Mucosa of descending colon (tissue), 3 donors: ENCODE results near the gene TBXAS1. TPM values are rescaled to one million over a fixed set of nuclear protein-coding genes. Genes with fewer than 3 reads are reported as not detected.

Source experiments
- ATAC-seq: fragments of 200-7000 bp; cut with Tn5 transposase; one replicate; pipeline ENCODE4 v1.9.1; 2020; ENCODE audit warnings: mild to moderate bottlenecking, moderate library complexity
- DNase-seq, 3 donors: peaks; one replicate each; pipeline ENCODE4 v3.0.0-alpha.2; 2020
- H3K36me3 ChIP-seq: fragments of 200-600 bp; one replicate; pipeline ENCODE4 v1.8.0; 2021; ENCODE audit warnings: low read depth, mild to moderate bottlenecking
- H3K4me1 ChIP-seq: fragments of 200-600 bp; one replicate; pipeline ENCODE4 v1.8.0; 2021; ENCODE audit warnings: low read depth, mild to moderate bottlenecking
- H3K4me3 ChIP-seq: fragments of 200-600 bp; one replicate; pipeline ENCODE4 v1.8.0; 2021; ENCODE audit warnings: mild to moderate bottlenecking
- H3K9me3 ChIP-seq: fragments of 200-600 bp; one replicate; pipeline ENCODE4 v1.8.0; 2021; ENCODE audit warnings: mild to moderate bottlenecking
- intact Hi-C, 2 donors: fragments of 100-400 bp; cut with DNase I in 1 of 2; cut with micrococcal nuclease in 1 of 2; formaldehyde crosslinking; loops; one replicate each; pipeline versions ENCODE4 v1.11.0 to v1.11.1; 2022; cut with DNase I, micrococcal nuclease
- total RNA-seq, 3 donors: library from RNA; stranded (reverse); fragmentation: NEBNext Ultra II Directional in 2 of 3; extraction: Animal tissue kit (Norgen Biotek cat#: 25700) in 2 of 3; gene quantifications; one replicate each; pipeline versions ENCODE4 v1.2.1 to v1.2.4, GENCODE V29; 2021 to 2023
- TF ChIP-seq, protein P1 (sequence below): fragments of 200-600 bp; IDR thresholded peaks from one replicate; pipeline ENCODE4 v1.8.0; 2022; ENCODE audit warnings: antibody characterized with exemption, mild to moderate bottlenecking
- donor health status: DM: no; HTN: no; CAD: no; lungs with moderate emphysema.
- donor health status: DM: no; HTN: no; CAD: no.
- donor health status: DM: no; HTN: yes; CAD: no.

The TBXAS1 gene
- total RNA-seq, 3 donors from 2014 or later, result 9.4 to 15.6 (median 9.7) TPM

DNA sequence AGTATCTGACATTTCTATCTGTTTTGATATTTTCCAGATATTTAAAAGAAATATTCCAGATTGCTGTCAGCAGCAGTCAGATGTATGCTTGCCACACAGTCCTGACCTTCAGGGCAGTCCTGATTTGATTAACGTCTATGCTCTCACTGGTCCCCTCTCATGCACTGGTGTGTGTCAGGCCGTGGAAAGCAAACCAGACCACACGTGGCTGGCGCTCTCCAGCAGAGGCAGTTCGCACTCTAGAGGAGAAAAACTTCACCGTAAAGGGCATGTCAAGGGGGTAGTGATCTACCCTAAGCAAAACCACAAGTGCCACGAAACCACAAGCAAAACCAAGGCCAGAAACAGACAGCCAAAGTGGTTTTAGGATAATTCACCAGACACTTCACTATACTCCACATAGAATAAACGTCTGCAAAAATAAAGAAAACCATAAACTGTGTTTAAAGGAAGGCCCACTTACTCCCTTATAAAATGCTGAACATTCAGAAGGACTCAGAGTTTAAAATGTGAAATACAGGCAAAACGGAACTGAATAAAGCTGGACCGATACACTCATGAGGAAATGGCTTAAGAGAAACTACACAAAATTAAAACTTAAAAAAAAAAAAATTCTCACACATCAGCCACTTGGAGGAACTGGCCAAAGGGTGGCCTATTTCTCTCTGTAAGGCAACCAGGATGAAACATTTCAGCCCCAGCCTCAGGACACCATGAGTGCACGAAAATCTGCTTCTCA, 207.3 kb downstream of the TBXAS1 start:
- Histone ChIP-seq H3K9me3 (no peaks in the 10 kb centered on the region), H3K36me3 (peaks cover 5% of the 10 kb centered on the region)
- ATAC-seq, result no peak

DNA sequence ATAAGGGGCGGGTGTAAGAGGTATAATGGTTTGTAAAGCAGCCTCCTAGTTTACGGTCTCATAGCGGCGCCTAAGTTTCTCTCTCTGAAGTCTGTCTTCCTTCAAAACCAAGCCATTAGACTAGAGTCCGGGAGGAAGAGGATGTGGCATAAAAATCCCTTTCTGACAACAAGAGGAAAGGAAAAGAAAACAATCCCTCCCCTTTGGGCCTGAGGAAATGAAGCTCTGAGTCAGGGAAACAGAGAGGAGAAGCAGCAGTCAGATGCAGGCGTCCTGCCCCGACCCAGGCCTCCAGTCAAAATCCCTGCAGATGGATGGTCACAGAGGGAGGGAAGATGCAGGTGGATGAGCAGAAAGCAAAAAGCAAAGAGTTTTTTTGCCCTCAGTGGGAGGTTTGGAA, 210.0 kb downstream of the TBXAS1 start:
- DNase-seq (no peak), ATAC-seq (no peak)
- intact Hi-C loops, result no loop called here
- Histone ChIP-seq H3K4me3 (no peak overlapping the region), H3K9me3 (no peaks in the 10 kb centered on the region), H3K36me3 (peaks cover 5% of the 10 kb centered on the region), H3K4me1 (no peaks in the 10 kb centered on the region)
- TF ChIP-seq, protein P1, sequence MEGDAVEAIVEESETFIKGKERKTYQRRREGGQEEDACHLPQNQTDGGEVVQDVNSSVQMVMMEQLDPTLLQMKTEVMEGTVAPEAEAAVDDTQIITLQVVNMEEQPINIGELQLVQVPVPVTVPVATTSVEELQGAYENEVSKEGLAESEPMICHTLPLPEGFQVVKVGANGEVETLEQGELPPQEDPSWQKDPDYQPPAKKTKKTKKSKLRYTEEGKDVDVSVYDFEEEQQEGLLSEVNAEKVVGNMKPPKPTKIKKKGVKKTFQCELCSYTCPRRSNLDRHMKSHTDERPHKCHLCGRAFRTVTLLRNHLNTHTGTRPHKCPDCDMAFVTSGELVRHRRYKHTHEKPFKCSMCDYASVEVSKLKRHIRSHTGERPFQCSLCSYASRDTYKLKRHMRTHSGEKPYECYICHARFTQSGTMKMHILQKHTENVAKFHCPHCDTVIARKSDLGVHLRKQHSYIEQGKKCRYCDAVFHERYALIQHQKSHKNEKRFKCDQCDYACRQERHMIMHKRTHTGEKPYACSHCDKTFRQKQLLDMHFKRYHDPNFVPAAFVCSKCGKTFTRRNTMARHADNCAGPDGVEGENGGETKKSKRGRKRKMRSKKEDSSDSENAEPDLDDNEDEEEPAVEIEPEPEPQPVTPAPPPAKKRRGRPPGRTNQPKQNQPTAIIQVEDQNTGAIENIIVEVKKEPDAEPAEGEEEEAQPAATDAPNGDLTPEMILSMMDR, result no peak

More for the DNA sequence above, 207.3 kb downstream of the TBXAS1 start:
- no peaks in the 10 kb centered on the region for H3K4me1 ChIP-seq
- intact Hi-C loops, result no loop called here
- no peak overlapping the region for H3K4me3 ChIP-seq
- TF ChIP-seq, protein P1, result no peak
- DNase-seq, result no peak

DNA sequence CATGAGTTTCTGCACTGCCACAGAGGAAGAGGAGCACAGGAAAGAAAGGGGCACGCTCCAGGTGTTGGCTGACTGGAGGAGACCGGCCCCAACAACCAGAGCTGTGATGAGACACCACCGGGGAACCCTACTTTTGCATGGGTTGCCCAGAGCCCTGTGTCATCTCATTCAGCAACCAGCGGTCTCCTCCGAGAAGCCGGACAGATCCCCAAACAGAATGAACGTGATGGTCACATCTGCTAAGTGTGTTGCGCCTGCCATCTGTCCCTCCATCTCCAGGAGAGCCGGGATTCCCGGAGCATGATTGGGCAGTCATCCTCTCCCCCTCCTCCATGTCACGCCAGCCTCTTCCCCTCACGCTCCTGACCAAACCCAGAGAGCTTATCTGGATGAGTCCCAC, 210.8 kb downstream of the TBXAS1 start:
- Histone ChIP-seq H3K9me3 (no peaks in the 10 kb centered on the region), H3K4me3 (no peak overlapping the region), H3K36me3 (peaks cover 5% of the 10 kb centered on the region), H3K4me1 (no peaks in the 10 kb centered on the region)
- intact Hi-C loops, result no loop called here
- TF ChIP-seq, protein P1, result no peak
- ATAC-seq, result no peak
- DNase-seq, result no peak

DNA sequence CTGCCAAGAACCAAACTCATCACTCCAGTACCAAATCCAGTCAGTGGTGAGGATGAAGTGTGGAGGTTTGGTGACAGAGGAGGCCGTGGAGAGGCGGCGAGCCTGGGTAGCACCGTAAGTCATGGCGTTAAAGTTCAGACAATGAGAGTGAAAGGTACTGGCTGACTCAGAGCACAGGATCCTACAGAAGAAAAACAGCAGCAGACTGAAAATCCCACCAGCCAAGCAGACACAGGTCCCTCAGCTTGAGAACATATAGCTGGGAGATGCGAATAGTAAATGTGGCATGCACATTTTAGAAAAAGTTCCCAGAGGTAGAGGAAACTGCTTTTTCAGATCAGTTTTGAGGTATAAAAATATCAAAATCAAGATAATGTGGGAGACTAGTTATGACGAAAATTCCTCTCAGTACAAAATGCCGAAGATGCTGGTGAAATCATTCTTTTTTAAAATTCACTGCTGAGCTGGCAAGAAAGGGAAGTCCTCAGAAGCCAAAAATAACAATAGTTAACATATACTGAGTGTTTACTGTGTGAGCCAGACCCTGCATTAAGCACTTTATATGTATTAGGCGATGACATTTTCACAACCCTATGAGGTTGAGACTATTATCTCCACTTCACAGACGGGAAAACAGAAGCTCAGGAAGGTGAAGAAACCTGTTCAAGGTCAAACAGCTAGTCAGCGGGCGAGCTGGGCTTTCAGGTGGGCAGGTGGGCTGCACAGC, 212.8 kb downstream of the TBXAS1 start:
- no peaks in the 10 kb centered on the region for H3K4me1 ChIP-seq
- peaks cover 5% of the 10 kb centered on the region for H3K36me3 ChIP-seq
- DNase-seq, result no peak
- ATAC-seq, result no peak
- TF ChIP-seq, protein P1, result no peak
- H3K9me3 ChIP-seq, result no peaks in the 10 kb centered on the region
- H3K4me3 ChIP-seq, result no peak overlapping the region
- intact Hi-C loops, result no loop called here

DNA sequence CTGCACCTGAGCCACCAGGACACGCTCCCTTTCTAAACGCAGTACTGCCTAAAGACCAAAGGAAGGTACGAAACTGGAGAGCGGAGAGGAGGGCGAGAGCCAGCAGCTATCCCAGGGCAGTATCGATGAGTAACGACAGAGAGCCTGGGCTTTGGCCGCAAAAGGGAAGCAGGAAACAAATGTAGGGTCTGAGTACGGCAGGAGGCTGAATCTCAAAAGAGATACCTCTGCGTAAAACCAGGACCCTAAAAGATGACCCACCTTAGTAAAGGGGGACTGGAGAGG, 213.3 kb downstream of the TBXAS1 start:
- no peaks in the 10 kb centered on the region for H3K9me3 ChIP-seq
- intact Hi-C loops, result no loop called here
- DNase-seq, result no peak
- ATAC-seq, result no peak
- TF ChIP-seq, protein P1, result no peak
- peaks cover 5% of the 10 kb centered on the region for H3K36me3 ChIP-seq
- H3K4me1 ChIP-seq, result no peaks in the 10 kb centered on the region
- H3K4me3 ChIP-seq, result no peak overlapping the region
